ENCODE results near the gene GDF9.

The GDF9 gene

GRCh38 chr5:132838516-132839282, 27.6 kb downstream of the GDF9 start:
- DNase-seq (ENCODE audit: low read depth) = no peak

DNA sequence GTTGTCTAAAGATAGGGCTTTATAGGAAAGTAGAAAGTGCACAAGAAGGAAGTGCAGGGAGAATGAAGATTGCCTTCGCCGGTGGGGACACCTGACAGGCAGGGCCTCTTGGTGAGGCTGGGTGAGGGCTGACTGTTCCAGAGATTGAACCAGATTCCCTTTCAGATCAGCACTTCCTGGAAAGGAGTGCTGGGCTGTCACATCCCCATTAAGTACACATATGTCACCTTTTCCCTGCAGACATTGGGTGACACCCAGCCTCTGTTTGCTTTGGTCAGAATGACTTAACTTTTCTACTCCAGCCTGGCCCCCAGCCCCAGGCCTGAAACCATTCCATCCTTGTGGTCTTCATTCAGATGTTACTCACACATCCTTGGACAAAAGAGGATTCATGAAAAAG, 28.4 kb downstream of the GDF9 start:
- DNase-seq (ENCODE audit: low read depth) = no peak

DNA sequence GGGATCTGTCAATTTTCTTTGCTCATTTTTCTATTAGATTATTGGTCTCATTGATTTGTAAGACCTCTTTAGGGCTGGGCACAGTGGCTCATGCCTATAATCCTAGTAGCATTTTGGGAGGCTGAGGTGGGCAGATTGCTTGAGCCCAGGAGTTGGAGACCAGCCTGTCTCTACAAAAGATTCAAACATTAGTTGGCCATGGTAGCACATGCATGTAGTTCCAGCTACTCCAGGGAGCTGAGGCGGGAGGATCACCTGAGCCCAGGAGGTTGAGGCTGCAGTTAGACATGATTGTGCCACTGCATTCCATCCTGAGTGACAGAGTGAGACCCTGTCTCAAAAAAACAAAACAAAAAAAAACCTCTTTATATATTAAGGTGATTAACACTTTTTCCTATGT, 29.4 kb downstream of the GDF9 start:
- DNase-seq (ENCODE audit: low read depth) = no peak

- no peak for DNase-seq (ENCODE audit: low read depth)
Measured at GRCh38 chr5:132834057-132834456, 32.2 kb downstream of the GDF9 start.

DNA sequence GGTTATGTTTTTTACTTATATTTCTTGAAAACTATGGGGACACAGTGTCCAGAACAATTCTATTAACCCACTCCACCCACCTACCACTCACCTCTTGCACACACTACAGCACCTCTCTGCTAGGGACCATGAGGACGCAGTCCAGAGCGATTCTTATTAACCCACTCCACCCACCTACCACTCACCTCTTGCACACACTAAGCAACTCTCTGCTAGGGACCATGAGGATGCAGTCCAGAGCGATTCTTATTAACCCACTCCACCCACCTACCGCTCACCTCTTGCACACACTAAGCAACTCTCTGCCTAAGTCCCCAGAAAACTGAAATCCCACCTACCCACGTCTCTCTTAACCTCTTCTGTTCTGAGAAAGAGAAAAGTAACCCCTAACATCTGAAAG, 33.7 kb downstream of the GDF9 start:
- DNase-seq (ENCODE audit: low read depth) = no peak

- no peak for DNase-seq (ENCODE audit: low read depth)
Measured at GRCh38 chr5:132831095-132831860, 35.0 kb downstream of the GDF9 start.

DNA sequence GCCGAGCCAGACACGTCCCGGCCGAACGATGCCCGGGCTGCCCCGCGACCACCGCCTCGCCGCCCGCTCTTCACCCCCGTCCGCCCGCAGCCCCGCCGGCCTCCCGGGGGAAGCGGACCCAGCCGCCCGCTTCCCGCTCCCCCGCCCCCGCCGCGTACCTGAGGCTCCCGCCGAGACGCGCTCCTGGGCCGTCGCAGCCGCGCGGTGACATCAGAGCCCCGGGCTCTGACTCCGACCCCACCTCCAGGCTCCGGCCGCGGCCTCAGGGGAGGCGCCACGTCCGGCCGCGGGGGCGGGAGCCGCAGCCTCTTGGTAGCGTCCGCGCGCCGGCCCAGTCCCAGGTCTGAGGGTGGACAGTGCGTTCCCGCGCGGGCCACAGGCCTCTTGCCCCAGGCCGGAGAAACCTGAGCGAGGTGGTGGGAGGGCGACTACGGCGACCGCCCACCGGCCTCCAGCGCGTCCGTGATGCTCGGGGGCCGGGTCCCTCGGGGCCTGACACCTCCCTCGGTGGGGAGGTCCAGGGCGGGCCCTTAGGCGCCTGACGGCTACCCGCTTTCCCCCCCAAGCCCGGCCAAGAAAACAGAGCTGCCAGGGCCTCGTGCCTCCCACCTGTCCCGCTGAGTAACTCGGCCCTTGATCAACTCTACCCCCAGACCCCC, 35.7 kb downstream of the GDF9 start, which contains the start of gene SHROOM1:
SHROOM1 (minus strand) TSS at position 212 of the 659 bp plus-strand sequence. CDS start 4,507 bp downstream, outside the sequence.
- no peak for DNase-seq (ENCODE audit: low read depth)

DNA sequence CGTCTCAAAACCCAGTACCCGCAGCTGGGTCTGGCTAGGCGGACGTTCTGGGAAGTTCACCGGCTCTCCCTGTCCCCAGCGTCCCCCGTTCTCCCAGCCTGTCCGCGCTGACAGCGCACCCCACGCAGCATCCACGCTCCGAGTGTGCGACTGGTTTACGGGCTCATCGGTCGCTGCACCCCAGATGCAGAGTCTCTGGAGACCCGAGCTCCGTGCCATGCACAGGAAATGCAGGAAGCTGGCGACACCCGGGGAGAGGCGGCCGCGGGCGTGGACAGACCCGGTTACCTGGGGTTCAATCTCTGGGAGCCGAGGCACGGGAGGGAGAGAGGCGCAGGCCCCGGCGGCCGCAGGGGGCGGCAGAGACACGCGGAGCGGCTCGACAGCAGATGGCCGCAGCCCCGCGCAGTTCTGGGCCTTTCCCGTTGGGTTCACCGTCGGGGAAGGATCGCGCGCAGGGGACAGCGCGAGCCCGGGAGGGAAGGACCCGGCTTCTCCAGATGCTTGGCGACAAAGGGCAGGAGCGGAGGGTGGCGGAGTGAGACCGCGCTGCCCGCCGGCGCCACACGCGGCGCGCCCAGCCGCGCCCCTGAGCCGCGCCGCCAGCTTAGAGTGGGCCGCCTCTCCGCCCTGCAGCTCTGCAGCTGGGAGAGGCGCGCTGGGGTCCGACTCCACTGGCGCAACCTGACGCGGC, 36.4 kb downstream of the GDF9 start:
- DNase-seq (ENCODE audit: low read depth) = peak; percentile 54

- DNase-seq (ENCODE audit: low read depth) = no peak
Measured at GRCh38 chr5:132828846-132829494, 37.3 kb downstream of the GDF9 start.

- DNase-seq (ENCODE audit: low read depth) = no peak
Measured at GRCh38 chr5:132827943-132828673, 38.2 kb downstream of the GDF9 start.

DNA sequence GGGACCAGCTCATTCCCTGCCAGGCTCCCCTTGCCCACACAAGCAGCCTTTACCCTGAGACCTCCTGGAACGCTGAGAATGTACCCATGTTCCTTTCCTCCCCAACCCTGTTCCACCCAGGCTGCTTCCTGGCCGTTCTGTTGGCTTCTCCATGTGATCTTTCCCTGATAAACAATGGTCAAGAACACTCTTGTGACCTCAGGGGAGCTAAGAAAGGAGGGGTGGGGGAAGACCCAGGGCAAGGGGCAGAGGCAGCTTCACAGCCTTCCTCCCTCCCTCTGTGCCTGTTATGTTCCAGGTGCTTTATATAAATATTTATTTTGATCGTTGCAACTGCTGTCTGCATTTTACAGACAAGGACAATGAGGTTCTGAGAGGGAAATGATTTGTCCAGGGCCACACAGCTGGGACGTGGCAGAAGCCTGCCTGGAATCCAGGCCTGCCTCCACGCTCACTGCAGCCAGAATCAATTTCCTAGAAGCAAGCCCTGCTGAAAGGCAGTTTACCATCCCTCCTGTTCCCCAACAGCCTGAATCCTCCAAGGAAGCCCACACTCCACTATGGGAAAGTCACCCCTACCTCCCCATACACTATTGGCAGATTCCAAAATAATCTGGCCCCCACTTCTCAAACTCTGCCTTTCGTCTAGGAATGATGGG, 39.7 kb downstream of the GDF9 start:
- no peak for DNase-seq (ENCODE audit: low read depth)

- no peak for DNase-seq (ENCODE audit: low read depth)
Measured at GRCh38 chr5:132825834-132826391, 40.4 kb downstream of the GDF9 start.

- DNase-seq (ENCODE audit: low read depth) = no peak
Measured at GRCh38 chr5:132825033-132825833, 41.0 kb downstream of the GDF9 start.

GRCh38 chr5:132824426-132824825, 41.8 kb downstream of the GDF9 start:
- no peak for DNase-seq (ENCODE audit: low read depth)

DNA sequence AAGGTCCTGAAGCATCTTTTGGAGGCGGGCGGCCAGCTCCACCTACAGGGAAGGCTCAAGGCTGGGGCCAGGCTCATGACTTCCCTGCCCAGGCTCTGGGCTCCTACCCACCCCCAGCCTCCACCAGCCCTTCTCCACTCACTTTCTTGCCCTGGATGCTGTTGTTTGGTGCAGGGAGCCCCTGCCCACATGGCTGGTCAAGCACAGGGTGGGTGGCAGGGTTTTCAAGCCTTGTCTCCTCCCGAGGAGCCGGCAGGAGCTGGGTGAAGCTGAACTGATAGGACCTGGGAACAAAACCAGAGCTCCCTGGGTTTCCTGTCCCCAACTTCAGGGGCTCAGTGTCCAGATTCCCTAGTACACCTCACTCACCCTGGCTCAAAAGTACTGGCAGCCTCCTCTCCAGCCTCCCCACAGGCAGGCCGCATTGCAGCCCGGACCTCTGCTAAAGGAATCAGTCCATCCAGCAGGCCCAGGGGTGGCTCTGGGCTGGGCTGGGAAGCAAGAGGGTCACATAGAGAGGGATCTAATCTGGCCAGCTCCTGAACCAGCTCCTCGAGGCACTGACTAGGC, 42.7 kb downstream of the GDF9 start:
- no peak for DNase-seq (ENCODE audit: low read depth)

- DNase-seq (ENCODE audit: low read depth) = no peak
Measured at GRCh38 chr5:132822650-132823480, 43.4 kb downstream of the GDF9 start.

- no peak for DNase-seq (ENCODE audit: low read depth)
Measured at GRCh38 chr5:132821791-132822190, 44.5 kb downstream of the GDF9 start.

DNA sequence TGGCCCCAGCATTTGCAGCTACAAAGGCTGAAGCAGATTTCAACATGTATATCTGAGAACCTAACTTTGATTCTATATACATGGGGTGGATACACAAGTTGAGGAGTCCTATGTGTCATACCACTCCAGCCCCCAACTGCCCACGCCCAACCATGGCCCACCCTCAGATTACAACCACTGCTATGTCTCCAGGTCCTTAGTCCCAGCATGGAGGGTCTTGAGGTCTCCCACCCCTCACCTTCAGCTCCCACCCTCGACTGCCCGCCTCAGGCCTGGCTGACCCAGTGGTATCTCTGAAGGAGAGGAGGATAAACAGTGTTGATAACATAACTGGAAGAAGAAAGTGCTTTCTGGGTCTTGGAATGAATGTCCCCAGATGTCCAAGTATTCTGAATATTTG, 44.9 kb downstream of the GDF9 start:
- no peak for DNase-seq (ENCODE audit: low read depth)

All from activated T-cell treated with anti-CD3 and anti-CD28 coated beads for 24 hours (primary cell).